22Rv1 (cell line): ENCODE results near the gene NRXN3.

Source experiments
- H3K27ac ChIP-seq: fragments of 450-650 bp; 2 replicates; pipeline ENCODE4 v1.5.1; 2017
- CTCF ChIP-seq: fragments of 450-650 bp; IDR thresholded peaks from 2 replicates; pipeline ENCODE4 v1.5.1; 2017; ENCODE audit warnings: mild to moderate bottlenecking
- ZFX ChIP-seq: fragments of 450-650 bp; IDR thresholded peaks from 2 replicates; pipeline ENCODE4 v1.6.1; 2017; ENCODE audit warnings: antibody characterized with exemption, borderline replicate concordance

The NRXN3 gene

DNA sequence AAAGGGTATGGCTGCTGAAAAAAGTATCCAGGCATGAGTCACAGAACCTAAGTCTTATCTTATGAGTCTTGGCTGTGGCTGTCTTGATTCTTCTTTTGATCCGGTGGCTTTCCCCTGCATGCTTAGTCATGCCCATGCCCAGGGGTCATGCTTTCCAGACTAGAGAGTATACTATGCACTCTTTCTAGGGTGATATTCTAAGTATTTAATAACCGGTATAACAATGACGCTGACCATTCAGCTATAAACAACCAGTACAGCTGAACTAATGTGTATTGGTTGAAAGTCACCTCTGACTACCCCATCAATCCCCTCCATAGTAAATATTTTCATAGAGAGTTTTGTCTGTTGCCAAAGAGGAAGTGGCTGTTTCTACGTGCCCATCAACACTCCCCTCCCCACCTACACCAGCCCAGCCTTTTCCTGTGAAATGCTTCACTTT, 34.7 kb upstream of the NRXN3 start:
- TF ChIP-seq ZFX (no peak), CTCF (no peak)
- no peak overlapping the region for H3K27ac ChIP-seq

GRCh38 chr14:78136695-78137094, 33.5 kb upstream of the NRXN3 start:
- H3K27ac ChIP-seq: no peak overlapping the region
- TF ChIP-seq CTCF (no peak), ZFX (no peak)

DNA sequence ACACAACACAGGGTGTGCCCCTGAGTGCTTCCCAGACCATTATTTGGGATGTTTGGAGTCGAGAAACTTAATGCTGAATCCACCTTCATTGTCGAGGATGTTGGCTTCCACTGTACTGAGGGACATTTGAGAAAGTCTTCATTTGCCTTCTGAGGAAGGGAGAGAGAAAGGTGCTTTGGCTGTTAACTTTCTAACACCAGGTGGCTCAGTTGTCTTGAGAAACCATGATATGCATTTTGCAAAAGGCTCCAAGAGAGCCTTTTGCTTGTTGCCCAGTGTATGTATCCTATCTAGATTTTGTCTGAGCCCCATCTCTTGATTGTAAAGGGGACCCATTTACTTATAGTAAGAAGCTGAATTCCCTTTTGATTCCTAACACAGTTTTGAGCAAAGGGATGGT, 28.6 kb upstream of the NRXN3 start:
- no peak overlapping the region for H3K27ac ChIP-seq
- no peak for TF ChIP-seq CTCF
- no peak for TF ChIP-seq ZFX

DNA sequence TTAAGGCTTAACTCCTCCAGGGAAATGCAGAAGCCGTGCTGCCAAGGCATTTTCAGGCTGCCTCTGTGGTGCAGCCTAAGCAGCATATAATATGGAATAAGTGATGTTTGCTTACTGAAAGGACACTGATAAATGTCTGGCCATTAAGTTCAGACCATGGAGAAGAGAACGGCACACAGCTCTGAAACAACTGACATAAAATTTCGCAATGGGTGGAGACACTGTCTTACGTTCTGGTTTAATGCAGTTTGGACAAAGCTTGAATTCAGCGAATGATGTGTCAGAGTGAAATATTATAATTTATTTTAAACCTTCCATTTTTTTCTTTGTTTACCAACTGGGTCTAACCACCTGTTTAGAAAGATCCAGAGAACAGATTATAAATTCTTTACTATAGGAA, 27.2 kb upstream of the NRXN3 start:
- TF ChIP-seq CTCF (no peak), ZFX (no peak)

DNA sequence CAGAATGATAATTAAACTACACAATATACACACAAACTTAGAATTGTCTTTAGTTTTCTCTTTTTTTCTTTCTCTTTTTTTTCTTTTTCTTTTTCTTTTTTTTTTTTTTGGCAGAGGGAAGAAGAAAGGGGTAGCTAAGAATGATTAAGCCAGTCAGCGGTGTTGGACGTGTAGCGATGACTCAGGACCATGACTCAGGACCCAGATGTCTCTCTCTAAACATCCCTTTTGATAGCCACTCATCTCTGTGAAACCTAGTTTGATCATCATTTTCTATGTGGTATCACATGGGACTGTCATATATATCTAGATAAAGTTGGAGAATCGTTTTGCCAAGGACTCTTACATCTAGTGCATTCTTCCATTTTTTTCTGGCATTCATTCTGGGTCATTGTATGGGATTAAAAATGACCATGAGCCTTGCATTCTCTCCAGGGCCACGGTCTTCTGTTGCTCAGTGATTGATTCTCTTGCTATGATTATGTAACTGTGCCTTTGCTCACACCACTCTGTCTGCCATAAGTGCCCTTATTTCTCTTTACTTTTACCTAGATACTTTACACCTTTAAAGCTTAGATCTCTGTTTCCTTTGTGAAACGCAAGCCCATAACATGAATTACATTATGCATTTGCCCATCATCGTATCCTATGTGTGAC, 26.6 kb upstream of the NRXN3 start:
- TF ChIP-seq CTCF (no peak), ZFX (no peak)
- no peak overlapping the region for H3K27ac ChIP-seq

More for the DNA sequence above, 27.2 kb upstream of the NRXN3 start:
- H3K27ac ChIP-seq: no peak overlapping the region

GRCh38 chr14:78152201-78153063, 17.7 kb upstream of the NRXN3 start:
- TF ChIP-seq ZFX (no peak), CTCF (no peak)

GRCh38 chr14:78153064-78153341, 17.2 kb upstream of the NRXN3 start:
- H3K27ac ChIP-seq: no peak overlapping the region
- TF ChIP-seq CTCF (no peak), ZFX (no peak)

More at GRCh38 chr14:78152201-78153063, 17.7 kb upstream of the NRXN3 start:
- H3K27ac ChIP-seq: no peak overlapping the region
